Measurements from ENCODE around the gene OLFM1.
"Not testable (repeated sequence)": the region's sequence is repeated elsewhere in the genome, so short reads cannot be mapped to it uniquely, and the experiment has no call there.

Gene OLFM1

GRCh38 chr9:135147474-135147805 lies 60.0 kb downstream of the OLFM1 start:
- H3K27ac ChIP-seq, result no peak overlapping the region
- H3K4me1 ChIP-seq, result no peaks in the 10 kb centered on the region
- DNase-seq, result no peak
- TF ChIP-seq CTCF (IDR thresholded peaks at IDR 0.05), result no peak
- peaks cover 0 to 4% (median 0%) of the 10 kb centered on the region in 3 donors for H3K9me3 ChIP-seq
- H3K4me3 ChIP-seq, result no peak overlapping the region
- H3K36me3 ChIP-seq, result no peaks in the 10 kb centered on the region
- intact Hi-C loops (cut with DNase I; ENCODE audit: low total_unique reads), result no loop called here
- H3K27me3 ChIP-seq, result peaks cover 0 to 60% of the 10 kb centered on the region in 2 donors

- Histone ChIP-seq H3K4me3 (no peak overlapping the region), H3K27ac (no peak overlapping the region), H3K36me3 (no peaks in the 10 kb centered on the region), H3K27me3 (peaks cover 0 to 65% of the 10 kb centered on the region in 2 donors), H3K9me3 (peaks cover 0 to 4% (median 0%) of the 10 kb centered on the region in 3 donors), H3K4me1 (no peaks in the 10 kb centered on the region)
- intact Hi-C loops (cut with DNase I; ENCODE audit: low total_unique reads), result no loop called here
- no peak for DNase-seq
- no peak for TF ChIP-seq CTCF (IDR thresholded peaks at IDR 0.05)
Measured at GRCh38 chr9:135147938-135148337, 60.5 kb downstream of the OLFM1 start.

GRCh38 chr9:135148386-135148785 lies 60.9 kb downstream of the OLFM1 start:
- no peak overlapping the region for H3K27ac ChIP-seq
- DNase-seq, result no peak
- no peaks in the 10 kb centered on the region for H3K36me3 ChIP-seq
- intact Hi-C loops (cut with DNase I; ENCODE audit: low total_unique reads), result no loop called here
- H3K4me3 ChIP-seq, result no peak overlapping the region
- no peak for TF ChIP-seq CTCF (IDR thresholded peaks at IDR 0.05)
- H3K27me3 ChIP-seq, result peaks cover 0 to 69% of the 10 kb centered on the region in 2 donors
- H3K4me1 ChIP-seq, result no peaks in the 10 kb centered on the region
- peaks cover 0 to 4% (median 0%) of the 10 kb centered on the region in 3 donors for H3K9me3 ChIP-seq

GRCh38 chr9:135149901-135150300 lies 62.4 kb downstream of the OLFM1 start:
- not testable (repeated sequence) for DNase-seq, H3K9me3 ChIP-seq, H3K4me3 ChIP-seq, H3K4me1 ChIP-seq, H3K27ac ChIP-seq, H3K36me3 ChIP-seq
- peaks cover 0 to 78% of the 10 kb centered on the region in 2 donors for H3K27me3 ChIP-seq
- intact Hi-C loops (cut with DNase I; ENCODE audit: low total_unique reads), result loop anchor here (10.0 kb wide), 1 partner anchor 745 kb away; no protein-coding TSS in a partner anchor

- H3K9me3 ChIP-seq, result peaks cover 0 to 4% (median 0%) of the 10 kb centered on the region in 3 donors
- H3K4me3 ChIP-seq, result no peak overlapping the region
- intact Hi-C loops (cut with DNase I; ENCODE audit: low total_unique reads), result loop anchor here (10.0 kb wide), 1 partner anchor 744 kb away; no protein-coding TSS in a partner anchor
- no peaks in the 10 kb centered on the region for H3K4me1 ChIP-seq
- H3K27ac ChIP-seq, result no peak overlapping the region
- no peak for DNase-seq
- H3K36me3 ChIP-seq, result no peaks in the 10 kb centered on the region
- peaks cover 0 to 73% of the 10 kb centered on the region in 2 donors for H3K27me3 ChIP-seq
- TF ChIP-seq CTCF (IDR thresholded peaks at IDR 0.05), result no peak
Measured at GRCh38 chr9:135150981-135151380, 63.5 kb downstream of the OLFM1 start.

- no peak for TF ChIP-seq CTCF (IDR thresholded peaks at IDR 0.05)
- DNase-seq, result no peak
- Histone ChIP-seq H3K27me3 (peaks cover 0 to 64% of the 10 kb centered on the region in 2 donors), H3K4me3 (no peak overlapping the region), H3K4me1 (no peaks in the 10 kb centered on the region), H3K27ac (no peak overlapping the region), H3K9me3 (peaks cover 0 to 4% (median 0%) of the 10 kb centered on the region in 3 donors), H3K36me3 (no peaks in the 10 kb centered on the region)
- intact Hi-C loops (cut with DNase I; ENCODE audit: low total_unique reads), result loop anchor here (10.0 kb wide), 1 partner anchor 743 kb away; no protein-coding TSS in a partner anchor
Measured at GRCh38 chr9:135151757-135152613, 64.5 kb downstream of the OLFM1 start.

All from tibial artery (tissue), 4 donors.